Fibroblast of pulmonary artery (primary cell): Measurements from ENCODE around the gene UBE2E3.

Source experiments
- DNase-seq: peaks from one replicate; pipeline ENCODE4 v3.0.0-alpha.2; 2010; ENCODE audit warnings: low read depth
- H3K4me3 ChIP-seq: replicated peaks from 2 replicates; pipeline ENCODE4 v1.5.1; 2011; ENCODE audit warnings: low read depth, mild to moderate bottlenecking, control low read depth, low read length, moderate library complexity
- TF ChIP-seq, protein P1 (sequence below): IDR thresholded peaks from 2 replicates; pipeline ENCODE4 v1.5.1; 2011; ENCODE audit warnings: mild to moderate bottlenecking, control low read depth, low read length, inconsistent platforms; ENCODE audit errors: missing control alignments

Gene UBE2E3

DNA sequence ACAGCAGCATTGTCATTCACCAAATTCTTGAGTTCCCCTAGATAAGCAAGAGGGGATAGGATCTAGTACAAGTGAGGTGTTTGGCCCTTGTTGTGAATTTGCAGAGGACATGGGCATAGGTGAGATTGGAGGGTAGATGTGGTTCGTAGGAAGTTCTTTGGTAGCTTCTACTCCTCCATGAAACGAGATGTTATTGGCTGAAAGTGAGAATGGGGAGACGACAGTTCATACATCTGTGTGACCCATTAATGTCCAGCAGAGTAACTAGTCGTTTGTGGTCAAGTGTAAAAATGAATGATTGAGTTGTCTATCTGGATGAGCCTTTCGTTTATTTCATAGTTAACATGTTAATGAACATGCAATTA lies 90.4 kb downstream of the UBE2E3 start:
- TF ChIP-seq, protein P1, sequence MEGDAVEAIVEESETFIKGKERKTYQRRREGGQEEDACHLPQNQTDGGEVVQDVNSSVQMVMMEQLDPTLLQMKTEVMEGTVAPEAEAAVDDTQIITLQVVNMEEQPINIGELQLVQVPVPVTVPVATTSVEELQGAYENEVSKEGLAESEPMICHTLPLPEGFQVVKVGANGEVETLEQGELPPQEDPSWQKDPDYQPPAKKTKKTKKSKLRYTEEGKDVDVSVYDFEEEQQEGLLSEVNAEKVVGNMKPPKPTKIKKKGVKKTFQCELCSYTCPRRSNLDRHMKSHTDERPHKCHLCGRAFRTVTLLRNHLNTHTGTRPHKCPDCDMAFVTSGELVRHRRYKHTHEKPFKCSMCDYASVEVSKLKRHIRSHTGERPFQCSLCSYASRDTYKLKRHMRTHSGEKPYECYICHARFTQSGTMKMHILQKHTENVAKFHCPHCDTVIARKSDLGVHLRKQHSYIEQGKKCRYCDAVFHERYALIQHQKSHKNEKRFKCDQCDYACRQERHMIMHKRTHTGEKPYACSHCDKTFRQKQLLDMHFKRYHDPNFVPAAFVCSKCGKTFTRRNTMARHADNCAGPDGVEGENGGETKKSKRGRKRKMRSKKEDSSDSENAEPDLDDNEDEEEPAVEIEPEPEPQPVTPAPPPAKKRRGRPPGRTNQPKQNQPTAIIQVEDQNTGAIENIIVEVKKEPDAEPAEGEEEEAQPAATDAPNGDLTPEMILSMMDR: no peak
- no peak overlapping the region for H3K4me3 ChIP-seq
- no peak for DNase-seq

DNA sequence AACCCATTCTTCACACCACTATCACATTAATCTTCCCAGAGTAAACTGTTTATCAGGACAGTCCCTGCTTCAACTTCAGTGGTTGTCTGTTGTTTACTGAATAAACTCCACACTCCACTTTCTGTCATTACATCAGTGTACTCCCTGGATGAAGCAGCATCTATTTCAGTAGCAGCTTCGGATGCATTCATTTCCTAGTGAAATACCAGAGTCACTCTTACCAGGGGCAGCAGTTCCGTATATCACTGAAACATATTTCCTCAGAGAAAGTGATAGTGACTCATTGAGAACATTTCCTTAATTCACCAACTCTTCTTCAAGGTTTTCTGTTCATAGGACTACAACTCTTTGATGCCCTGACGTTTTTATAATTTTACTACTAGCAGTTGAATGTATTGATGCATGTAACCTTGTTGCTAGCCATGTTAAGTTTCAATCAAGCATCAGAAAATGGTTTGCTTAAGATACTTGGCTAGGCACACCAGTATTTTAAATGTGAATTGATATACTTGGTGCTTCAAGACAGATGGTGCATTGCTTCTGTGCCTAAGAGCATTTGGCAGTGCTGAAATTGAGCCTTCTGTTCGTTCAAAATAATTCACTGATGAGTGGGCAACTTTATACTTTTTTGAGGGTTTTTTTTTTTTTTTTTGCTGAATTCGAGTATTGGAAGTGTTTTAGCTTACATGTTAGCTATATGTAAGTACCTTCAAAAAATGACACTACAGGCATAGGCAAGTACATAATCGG lies 92.3 kb downstream of the UBE2E3 start:
- TF ChIP-seq, protein P1: no peak
- H3K4me3 ChIP-seq: no peak overlapping the region
- DNase-seq: peak; percentile 78

DNA sequence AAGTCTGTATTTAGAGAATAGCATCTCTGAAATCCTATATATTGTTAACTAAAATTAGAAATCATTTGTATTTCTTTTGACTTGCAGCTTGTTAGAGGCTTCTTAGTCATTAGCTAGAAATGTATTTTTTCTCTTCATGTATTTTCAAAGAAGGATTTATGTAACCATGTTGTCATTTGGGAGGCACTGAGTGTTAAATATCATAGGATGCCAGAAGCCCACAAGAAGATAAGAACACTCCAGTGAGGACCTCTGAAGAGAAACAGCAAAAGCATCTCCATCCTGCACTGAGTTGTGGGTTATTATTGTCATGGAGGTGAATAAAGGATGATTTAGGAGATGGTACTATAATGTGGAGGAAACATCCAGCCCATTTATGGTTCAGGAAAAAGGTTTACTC lies 93.5 kb downstream of the UBE2E3 start:
- TF ChIP-seq, protein P1: no peak
- H3K4me3 ChIP-seq: no peak overlapping the region
- DNase-seq: no peak

DNA sequence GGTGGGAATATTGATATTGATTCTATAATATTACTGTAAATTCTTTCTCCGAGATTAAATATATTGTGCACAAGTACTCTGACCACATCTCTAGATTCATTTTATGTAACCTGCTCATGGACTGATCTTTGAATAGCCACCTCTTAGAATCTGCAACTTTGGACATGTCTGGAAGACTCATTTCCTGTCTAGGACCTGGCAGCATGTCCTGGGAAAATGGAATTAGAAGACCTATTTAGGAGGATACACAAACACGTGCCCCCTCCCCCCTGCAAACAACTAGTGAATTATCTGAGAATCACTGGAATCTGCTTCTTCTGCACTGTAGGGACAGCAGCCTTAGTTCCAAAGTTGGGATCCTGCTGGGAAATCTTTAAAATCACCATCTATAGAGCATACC lies 94.1 kb downstream of the UBE2E3 start:
- TF ChIP-seq, protein P1: no peak
- H3K4me3 ChIP-seq: no peak overlapping the region
- DNase-seq: no peak

DNA sequence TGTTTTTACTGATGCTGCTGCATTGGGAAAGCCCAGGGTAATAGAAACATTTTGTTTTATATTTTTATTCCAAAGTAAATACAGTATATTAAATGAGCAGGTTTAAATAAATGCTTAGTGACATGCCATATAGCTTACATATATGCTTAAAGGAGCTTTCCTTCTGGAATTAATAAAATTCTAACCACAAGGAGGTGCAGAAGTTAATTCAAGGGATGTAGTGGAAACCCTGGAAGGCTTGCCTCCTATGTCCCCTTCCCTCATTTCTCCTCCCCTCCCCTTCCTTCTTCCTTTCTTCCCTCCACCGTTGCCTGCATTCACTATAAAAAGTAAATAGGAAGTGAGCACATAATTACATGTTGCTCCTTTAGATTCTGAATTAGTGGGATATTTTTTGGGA lies 96.3 kb downstream of the UBE2E3 start:
- DNase-seq: no peak
- H3K4me3 ChIP-seq: no peak overlapping the region
- TF ChIP-seq, protein P1: no peak

DNA sequence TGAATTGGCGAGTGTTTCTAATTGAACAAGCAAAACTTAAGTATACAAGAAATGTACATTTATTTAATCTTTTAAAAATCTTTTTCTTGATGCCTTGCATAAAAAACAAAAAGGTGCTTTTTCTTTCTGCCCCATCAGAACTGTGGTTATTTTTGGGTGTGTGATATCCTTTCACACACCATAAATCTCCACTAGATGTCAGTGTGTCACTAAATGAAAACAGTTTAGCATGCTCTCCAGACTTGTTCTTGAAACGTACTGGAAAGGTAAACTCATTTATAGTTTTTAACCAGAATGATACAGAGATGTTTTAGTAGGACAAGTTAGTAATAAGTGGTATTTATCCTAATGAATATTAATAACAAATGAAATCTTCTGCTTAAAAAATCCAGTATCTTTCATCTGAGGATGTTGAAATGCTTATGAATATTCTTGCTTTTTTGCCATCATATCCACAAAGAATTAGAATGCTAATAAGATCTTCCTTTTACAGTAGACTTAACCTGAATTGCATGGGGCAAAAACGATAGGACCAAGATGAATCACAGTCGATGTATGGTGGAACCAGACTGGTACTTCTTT lies 96.8 kb downstream of the UBE2E3 start:
- H3K4me3 ChIP-seq: no peak overlapping the region
- DNase-seq: peak; percentile 77
- TF ChIP-seq, protein P1: peak; percentile 73

DNA sequence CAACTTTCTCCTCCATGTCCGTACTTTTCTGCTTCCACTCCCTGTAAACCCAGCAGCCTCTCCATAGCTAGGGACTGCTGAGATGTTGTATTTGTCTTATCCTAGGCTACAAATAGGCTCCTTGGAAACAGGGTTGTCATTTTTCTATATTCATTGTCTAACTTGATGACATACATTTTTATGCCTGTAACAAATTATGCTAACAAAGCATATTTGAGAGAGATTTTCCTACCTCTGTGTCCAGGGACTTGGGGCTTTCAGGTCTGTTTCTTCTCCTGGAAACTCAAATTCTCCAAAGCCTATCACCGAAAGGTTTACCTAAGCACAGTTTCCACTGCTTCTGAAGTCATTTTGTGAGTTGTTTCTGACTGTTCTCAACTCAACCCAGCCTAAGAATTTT lies 102.7 kb downstream of the UBE2E3 start:
- TF ChIP-seq, protein P1: no peak
- no peak overlapping the region for H3K4me3 ChIP-seq
- DNase-seq: no peak
